DMS 273 (cell line): ENCODE measurements around the gene MAP6.
"Not testable (repeated sequence)": the region's sequence is repeated elsewhere in the genome, so short reads cannot be mapped to it uniquely, and the experiment has no call there.

ENCODE experiments used
- DNase-seq: peaks from one replicate; lab custom pipeline; 2025; ENCODE audit not compliant: unreplicated experiment; lab: John Stamatoyannopoulos, UW

The MAP6 gene

DNA sequence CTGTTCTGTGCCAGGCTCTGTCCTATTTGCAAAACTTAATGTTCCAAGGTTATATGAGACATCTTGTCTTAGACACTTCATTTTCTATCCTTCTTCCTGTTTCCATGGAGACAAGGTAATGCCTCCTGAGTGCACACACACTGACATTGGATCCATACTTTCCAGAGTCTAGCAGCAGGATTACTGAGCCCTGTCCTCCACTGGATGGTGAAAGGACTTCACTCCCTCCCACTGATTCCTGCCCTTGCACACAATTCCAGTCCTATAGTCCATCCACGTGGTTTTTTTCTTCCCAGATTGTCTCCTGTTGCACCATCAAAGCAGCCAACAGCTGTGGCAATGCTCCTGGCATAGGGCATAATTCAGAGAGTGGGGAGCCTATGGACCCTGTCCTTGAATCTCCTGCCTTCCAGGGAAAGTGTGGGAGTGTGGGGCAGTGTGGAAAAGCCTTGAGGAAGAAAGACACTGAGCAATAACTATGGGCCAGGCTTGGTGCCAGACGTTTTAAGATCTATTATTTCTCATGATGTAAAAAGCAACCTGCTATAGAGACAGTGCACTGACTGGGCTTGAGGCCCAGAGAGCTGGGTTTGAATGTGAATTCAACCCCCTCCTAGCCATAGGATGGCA lies 75.4 kb downstream of the MAP6 start:
- peak; percentile 46 for DNase-seq

DNA sequence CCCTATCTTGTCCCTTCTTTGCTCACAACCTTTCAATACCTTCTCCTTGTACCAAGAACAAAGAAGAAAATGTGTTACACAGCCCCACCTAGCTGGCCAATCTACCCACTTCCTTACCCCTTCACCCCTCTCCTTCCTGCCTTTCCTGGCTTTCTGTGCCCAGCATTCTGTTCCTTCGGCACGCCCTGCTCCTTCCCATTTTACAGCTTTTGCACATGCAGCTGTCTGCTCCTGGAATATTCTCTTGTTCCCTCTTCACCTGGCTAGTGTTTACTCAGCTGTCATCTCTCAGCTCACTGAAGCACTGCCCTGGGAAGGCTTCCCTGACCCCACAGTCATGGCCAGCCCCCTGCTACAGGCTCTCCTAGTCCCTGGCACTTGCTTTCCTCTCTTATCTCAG lies 76.1 kb downstream of the MAP6 start:
- DNase-seq: no peak

DNA sequence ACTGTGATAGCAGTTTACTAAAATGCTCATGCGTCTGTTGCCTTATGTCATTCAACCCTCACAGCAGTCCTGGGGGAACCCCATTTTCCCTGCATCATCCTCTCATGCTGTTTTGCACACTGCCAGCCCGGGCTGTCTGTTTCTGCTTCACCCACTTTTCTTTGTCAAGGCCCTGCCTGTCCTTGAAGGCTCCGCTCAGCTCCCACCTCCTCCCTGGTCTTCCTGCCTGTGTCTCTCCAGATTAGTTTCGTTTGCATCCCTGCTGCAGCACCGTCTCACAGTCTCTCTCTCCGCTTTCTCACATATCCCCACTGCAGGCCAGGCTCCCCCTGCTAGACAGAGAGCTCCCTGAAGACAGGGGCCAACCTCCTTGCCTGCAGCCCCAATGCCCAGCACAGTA lies 76.9 kb downstream of the MAP6 start:
- DNase-seq: peak; percentile 24

DNA sequence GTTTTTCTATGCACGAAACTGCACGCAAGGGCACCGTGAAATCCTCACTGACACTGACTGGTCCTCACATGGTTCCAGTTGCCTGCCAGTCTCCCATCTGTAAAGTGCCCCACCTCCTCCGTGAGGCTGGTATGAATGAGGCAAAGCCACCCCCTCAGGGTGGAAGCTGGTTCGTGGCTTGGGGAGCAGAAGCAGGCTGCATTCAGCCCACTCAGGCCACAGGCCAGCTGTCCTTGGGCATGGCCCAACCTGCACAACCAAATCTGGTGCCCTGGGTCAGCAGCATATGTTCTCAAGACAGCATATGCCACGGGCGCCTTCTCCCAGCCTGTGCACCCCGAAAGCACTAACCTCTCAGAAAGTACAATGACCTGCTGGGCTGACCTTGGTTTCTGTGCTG lies 77.5 kb downstream of the MAP6 start:
- DNase-seq: peak; percentile 73

DNA sequence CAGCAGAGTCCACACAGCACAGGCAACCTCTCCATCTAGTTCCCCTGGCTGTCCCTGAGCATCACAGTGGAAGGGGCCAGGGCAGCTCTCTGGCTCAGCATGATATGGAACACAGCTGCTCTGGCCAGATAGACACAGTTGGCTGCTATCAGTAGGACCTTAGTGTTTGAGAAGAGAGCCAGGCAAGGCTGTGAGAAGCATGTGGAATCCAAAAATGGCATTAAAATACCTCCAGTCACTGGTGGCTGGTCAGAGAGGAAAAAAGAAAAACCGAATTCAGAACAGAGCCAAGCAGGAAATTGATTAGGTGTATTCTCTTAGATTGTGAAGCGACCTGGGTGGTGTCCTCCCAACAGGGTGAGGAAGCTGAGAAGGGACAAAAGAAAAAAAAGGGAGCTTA lies 78.9 kb downstream of the MAP6 start:
- DNase-seq: no peak

DNA sequence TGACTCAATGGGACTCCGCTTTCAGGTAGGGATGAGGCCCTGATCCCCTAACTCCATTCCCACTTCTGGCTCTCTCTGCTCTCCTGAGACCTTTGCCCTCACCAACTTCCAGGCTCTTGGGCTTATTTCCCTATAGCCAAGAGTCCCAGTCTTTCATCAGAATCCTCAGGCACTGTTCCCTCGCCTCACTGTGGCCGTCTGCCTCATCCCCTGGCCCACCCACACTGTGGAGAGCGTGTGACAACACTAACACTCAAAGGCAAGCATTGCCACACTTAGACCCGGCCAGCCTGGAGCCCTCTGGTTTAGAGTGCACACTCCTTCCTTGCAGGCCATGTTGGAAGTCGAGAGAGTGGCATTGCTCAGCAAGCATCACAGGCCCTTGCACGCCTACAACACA lies 79.8 kb downstream of the MAP6 start:
- no peak for DNase-seq

DNA sequence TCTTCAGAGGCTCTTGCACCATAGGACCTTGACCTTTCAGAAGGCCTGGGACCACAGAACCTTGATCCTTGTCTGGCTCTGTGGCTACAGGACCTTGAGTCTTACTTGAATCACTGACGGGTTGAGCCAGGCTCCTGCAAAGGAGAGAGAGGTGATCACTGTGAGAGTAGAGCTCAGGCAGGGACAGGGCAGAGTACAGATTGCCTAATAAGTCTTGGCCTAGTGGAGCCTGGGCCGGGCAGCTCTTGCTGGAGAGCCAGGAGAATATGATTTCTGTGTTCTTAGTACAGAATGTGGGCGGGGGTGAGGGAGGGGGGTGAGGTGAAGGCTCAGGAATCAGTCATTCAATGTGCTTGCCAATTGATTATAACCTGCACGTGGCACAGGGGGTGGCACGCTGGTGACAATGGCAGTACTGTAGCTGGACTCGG lies 80.8 kb downstream of the MAP6 start:
- no peak for DNase-seq

DNA sequence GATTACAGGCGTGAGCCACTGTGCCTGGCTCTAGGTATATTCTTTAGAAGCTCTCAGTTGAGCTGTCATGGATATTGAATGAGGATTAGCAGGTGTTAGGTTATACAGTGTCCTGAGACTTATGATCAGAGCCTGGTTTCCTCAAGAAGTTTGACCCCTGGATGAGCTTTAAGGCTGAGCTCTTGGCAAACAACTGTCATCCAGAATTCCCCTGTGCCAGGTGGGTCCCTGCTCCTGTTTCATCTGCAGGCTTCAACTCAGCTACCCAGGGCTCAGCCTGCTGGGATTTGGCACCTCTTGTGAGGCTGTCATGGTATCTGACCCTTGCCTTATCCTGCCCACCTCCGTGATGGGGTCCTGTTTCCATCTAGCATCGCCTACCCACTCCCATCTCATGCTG lies 82.4 kb downstream of the MAP6 start:
- no peak for DNase-seq

DNA sequence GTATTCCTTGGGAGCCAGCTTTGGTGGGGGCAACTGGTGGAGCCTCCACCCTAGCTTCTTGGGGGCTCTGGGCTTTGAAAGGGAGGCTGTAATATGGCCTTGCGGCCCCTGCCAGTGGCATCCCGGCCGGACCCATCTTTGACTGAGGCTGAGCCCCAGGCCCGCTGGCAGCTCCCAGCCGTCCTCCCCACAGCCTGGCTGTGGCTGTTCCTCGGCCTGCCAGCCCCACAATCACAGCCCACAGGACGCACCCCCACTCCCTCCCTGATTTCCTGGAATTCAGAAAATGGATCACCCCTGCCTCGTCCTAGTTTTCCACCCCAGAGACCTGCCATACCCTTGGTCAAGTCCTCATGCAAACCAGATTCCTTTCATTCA lies 83.6 kb downstream of the MAP6 start:
- no peak for DNase-seq

DNA sequence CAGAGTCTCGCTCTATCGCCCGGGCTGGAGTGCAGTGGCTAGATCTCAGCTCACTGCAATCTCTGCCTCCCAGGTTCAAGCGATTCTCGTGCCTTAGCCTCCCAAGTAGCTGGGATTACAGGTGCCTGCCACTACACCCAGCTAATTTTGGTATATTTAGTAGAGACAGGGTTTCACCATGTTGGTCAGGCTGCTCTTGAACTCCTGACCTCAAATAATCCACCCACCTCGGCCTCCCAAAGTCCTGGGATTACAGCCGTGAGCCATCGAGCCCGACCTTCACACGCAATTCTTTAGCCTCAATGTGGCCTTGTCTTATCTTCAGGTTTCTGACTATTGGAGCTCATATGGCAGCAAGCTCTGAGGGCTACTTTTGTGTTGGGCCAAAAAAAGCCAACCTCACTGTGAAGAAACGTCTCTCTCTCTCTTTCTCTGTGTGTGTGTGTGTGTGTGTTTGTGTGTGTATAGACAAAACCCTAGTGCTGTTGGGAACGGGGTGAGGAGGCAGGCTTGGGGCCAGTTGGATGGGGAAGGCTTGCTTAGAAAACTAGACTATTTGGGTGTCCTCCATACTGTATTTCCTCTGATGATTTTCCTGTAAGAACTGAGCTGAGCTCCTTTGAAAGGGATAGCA lies 84.1 kb downstream of the MAP6 start:
- DNase-seq: not testable (repeated sequence)

DNA sequence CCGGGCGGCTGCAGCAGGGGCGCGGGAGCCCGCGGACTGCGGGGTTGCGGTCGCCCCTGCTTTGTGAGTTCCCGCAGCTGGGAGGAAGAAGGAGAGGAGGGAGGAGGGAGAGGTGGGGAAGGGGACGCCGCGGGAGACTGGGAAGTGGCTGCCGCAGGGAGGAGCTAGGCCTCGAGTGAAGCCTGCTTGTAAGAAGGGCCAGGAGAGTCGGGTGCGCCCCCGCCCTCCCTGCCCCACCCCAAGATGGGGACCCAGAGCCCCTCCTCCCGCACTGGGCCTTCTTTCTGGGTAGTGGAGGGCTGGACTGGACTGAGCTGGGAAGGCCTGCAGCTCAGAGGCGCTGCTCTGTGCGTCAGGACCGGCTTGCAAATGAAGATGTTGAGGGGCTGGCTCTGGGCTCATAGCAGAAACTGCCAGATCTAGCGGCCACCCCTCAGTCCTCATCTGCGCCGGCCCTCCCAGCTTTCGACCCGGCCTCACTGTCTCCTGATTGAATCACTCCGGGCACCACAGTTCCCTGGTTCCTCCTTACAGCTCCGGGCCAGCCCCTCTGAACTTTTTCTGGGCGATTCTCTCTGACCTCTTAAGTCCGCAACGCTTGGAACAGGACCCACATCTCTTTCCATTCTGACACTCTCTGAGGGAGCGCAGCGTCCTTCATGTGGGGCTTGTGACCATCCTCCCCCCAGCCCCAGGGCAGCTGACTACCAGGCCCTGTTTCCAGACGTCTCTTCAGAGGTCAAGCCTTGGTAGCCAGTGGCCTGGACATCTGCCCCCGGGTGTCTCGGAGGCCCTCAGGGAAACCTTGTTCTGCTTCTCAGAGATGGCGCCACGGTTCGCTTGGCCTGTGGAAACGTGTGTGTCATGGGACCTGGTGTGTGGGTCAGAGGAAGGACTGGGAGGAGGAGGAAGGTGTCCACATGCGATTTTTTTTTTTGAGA lies 84.8 kb downstream of the MAP6 start:
- peak; percentile 42 for DNase-seq

DNA sequence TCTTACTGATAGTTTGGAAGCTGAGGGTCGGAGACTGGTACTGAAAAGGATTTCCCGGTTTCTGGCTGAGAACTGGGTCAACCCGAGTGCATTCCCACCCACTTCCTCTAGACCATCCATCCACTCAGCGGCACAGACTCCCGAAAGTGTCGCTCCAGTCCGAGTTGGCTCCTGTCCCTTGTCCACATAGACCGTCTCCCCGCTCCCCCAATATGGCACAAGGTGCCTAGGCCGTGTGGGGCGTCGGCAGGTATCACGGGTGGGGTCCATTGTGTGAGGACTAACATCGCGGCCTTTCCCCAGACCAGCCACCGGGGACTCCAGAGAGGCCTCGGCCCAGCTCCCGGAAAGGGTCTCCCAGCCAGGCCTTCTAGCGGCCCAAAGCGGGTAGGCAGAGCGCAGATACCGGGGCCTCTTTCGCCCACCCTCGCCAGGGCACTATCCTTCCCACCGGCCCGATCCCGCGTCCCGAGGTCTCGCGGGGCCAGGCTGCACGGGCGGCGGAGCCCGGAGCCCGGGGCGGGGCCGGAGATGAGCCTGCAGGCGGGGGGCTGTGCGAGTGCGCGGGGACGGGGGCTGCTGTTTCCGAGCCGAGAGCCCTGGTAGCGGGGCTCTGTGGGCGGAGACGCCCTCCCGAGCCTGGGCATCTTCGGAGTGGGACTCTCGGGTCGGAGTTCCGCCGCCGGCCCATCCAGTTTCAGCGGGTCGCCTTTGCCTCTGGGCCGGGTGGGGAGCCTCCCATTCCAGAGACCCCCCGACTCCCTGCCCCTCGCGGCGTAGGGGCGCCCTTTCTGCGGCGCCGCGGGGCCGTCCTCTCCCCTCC lies 85.7 kb downstream of the MAP6 start:
- DNase-seq: peak; percentile 82

DNA sequence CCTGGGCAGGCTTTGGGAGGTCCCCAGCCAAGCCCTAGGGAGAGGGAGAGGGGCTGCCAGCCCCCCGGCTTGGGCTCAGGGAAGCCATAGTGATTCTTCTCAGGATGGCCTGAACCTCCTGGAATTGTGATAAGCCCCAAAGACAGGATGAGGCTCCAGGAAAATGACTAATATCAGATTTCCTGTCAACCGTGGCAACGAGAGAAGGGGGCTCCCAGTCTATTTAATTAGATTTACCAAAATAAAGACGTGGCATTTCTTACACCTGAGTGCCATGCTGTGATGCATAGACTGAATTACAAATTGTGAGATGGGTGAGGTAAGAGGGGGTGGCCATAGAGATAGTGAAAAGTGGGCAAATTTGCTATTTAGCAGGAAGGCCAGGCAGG lies 86.3 kb downstream of the MAP6 start:
- DNase-seq: no peak

DNA sequence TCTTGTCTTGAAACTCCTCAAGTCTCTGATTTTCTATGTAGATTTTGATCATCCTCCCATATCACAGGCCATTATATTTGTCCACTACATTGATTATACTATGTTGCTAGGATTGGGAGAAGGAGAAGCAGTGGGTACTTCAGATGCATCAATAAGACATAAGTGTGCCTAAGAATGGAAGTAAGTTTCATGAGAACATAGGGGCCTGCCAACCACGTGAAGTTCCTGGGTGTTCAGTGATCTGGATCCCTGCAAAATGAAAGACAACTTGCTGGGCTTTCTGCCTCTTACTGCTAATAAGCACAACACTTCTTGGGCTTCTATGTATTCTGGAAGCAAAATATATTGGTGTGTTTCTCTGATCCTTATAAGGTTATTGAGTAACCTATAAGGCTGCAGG lies 89.0 kb downstream of the MAP6 start:
- DNase-seq: no peak

DNA sequence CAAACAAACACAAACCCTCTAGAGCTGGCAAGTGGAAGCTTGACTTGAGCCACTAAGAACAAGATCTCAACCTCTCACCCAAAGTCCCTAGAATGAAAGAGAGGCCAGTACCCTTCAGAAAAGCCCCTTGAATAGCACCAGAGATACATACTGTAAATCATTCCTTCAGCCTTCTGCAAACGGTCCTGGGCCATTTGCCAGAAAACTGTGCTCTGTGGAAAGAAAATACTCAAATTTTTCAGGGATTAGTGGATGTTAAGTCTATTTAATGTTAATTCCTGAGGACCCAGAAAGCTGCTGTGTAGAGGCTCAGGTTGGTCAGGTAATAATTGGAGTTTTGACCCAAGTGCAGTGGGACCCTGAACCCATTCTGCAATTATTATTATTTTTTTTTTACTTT lies 89.9 kb downstream of the MAP6 start:
- DNase-seq: no peak

DNA sequence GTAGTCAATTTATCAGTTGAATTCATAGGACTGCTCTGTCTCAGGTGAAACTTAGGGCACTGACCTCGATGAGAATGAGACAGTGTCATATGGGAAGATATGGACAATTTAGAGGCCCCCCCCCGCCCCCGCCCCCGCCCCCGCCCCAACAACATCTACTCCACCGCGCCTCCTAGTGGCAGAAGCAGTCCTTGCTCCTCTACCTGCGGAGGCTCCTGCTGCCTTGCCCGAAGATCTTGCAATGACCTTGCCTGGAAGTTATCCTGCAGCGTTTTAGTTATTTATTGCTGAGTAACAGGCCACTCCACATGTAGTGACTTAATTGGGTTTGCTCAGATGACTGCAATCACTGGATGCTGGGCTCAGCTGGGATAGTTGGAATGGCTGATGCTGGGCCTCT lies 91.6 kb downstream of the MAP6 start:
- DNase-seq: peak; percentile 55

DNA sequence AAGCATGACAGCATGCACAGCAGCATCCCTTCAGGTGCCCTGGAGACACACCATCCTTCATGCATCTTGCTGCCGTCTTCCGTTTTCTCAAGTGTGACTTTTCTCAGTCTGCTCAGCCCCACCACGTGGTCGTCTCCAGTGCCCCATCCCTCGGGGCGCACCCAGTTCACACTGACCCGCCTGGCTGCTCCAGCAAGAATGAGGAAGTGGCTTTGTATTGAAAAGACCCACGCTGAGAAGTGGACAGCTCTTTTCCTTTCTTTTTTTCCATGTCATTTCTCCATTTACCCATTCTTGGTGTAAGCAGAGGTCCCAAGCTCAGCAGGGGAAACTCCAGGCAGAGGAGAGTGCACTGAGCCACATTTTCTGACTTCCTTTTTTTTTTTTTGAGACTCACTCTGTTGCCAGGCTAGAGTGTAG lies 92.3 kb downstream of the MAP6 start:
- DNase-seq: no peak

DNA sequence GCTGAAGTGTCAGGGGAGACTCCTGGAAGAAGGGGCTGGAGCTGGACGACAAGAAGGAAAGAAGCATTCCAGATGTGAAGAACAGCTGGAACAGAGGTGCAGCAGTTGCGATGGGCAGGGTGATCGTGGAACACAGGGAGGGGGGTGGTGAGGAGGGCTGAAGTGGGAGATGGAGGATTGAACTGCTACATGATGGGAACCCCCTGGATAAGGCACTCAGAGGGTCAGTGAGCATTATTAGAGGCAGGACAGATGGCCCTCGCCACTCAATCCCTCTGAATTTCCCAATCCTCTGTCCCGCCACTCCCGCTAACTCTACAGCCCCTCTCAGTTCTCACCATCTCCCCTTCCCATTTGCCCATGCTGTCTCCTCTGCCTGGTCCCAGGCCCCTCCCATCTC lies 92.8 kb downstream of the MAP6 start:
- DNase-seq: no peak

DNA sequence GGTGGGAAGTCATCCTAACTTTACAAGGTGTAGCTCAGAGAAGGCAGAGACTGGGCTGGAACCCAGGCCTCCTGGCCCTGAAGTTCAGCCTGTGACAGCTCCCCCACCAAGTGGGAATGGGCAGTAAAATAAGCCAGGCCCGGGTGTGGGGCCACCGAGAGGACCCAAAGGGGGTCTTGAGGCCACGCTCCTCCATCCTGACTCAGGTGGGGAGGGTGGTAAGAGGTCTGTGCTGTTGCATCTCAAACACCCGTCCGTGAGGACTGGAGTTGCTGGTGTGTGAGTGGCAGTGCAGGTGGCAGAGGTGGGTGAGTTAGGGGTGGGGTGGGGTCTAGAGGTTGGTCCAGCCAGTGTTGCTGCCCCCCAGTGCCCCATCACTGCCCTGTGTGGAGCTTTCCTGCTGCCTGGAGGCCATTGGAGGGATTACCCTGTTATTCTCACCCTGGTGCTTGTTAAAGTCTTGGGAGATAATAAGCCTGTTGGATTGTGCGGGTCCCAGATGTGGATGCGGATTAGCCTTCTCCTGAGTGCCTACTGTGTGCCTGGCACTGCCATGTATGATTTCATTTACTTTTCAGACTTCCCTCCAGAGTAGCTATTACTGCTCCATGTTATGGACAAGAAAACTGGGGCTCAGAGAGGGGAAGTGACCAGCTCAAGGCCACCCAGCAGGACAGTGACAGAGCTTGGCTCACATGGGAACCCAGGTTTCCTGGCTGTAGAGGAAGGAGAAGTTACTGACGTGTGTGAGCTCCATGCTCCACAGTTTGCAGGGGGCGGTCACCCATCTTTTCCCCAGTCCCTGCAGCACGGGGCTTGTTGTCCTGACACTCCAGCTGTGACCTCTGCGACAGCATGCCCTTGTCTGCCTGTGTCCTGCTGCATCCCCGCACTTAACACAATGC lies 93.9 kb downstream of the MAP6 start:
- no peak for DNase-seq

DNA sequence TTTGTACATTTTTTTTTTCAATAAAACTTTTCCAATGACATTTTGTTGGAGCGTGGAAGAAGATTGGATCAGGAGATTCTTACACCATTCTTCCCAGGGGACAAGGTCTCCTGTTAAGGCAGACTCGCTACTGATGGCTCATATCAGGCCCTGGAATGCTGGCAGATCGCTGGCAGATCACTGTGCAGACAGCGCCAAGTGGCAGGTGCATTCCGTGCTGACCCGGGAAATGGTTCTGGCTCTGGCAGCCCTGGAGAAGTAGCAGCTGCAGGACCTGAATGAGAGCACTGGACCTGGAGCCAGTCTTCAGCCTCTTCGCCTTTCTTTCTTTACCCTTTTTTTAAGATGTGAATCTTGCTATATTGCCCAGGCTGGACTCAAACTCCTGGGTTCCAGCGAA lies 96.1 kb downstream of the MAP6 start:
- no peak for DNase-seq
